A549 (cell line): Measurements from ENCODE around the gene LOXHD1. TPM values are rescaled to one million over a fixed set of nuclear protein-coding genes. Genes with fewer than 3 reads are reported as not detected.

Experiments
- ATAC-seq, 2 experiments: fragments of 200-7000 bp in 1 of 2; fragments of >200 bp in 1 of 2; cut with Nextera tagmentation in 1 of 2; cut with Tn5 transposase in 1 of 2; 3 replicates each; pipeline versions ENCODE4 v1.8.0 to v1.9.1; 2018 to 2020; ENCODE audit warnings: mild to moderate bottlenecking in 1 of 2, moderate library complexity in 1 of 2
- CTCF ChIA-PET: fragments of 300-600 bp; sonication (Branson Sonifier 250); formaldehyde crosslinking; extraction: SDS; loops from one replicate; lab custom pipeline; 2021; ENCODE audit warnings: antibody characterized with exemption, inconsistent platforms; lab: Yijun Ruan, JAX
- POLR2A ChIA-PET: fragments of 350-600 bp; formaldehyde crosslinking; extraction: SDS; loops from one replicate; lab custom pipeline; 2021; ENCODE audit warnings: antibody characterized with exemption, inconsistent platforms; lab: Yijun Ruan, JAX
- DNase-seq, 2 experiments: peaks; one replicate each; pipeline versions ENCODE4 v3.0.0 to v3.0.0-alpha.2; 2011 to 2016; ENCODE audit warnings: low read depth in 1 of 2, low spot score in 1 of 2
- FAIRE-seq: peaks from 2 replicates; lab custom pipeline; 2011; peaks lifted over from hg19 to GRCh38; lab: Jason Lieb, UNC
- H3K27ac ChIP-seq, 2 experiments: fragments of >200 bp; sonication (Bioruptor Twin); formaldehyde crosslinking; 3 replicates each; pipeline ENCODE4 v1.5.1; 2016 to 2017
- H3K4me1 ChIP-seq: fragments of >200 bp; sonication (Bioruptor Twin); formaldehyde crosslinking; 3 replicates; pipeline ENCODE4 v1.6.1; 2016
- H3K4me2 ChIP-seq: fragments of >200 bp; sonication (Bioruptor Twin); formaldehyde crosslinking; 3 replicates; pipeline ENCODE4 v1.6.1; 2016
- H3K4me3 ChIP-seq: fragments of >200 bp; sonication (Bioruptor Twin); formaldehyde crosslinking; 3 replicates; pipeline ENCODE4 v1.5.1; 2016
- H3K9me3 ChIP-seq: fragments of >200 bp; sonication (Bioruptor Twin); formaldehyde crosslinking; 3 replicates; pipeline ENCODE4 v1.6.1; 2016
- CHD4 ChIP-seq: fragments of 200-600 bp; sonication (generic); IDR thresholded peaks from 2 replicates; pipeline ENCODE4 v1.6.1; 2016; ENCODE audit warnings: antibody characterized with exemption, mild to moderate bottlenecking, borderline replicate concordance
- CTCF ChIP-seq: fragments of >200 bp; sonication (Bioruptor Twin); formaldehyde crosslinking; IDR thresholded peaks from 3 replicates; pipeline ENCODE4 v1.5.1; 2016
- EP300 ChIP-seq, 2 experiments: fragments of >200 bp; sonication (Bioruptor Twin); formaldehyde crosslinking; IDR thresholded peaks; 2 replicates in 1 of 2; 3 replicates in 1 of 2; pipeline ENCODE4 v1.6.1; 2016 to 2017
- FOSL2 ChIP-seq, 2 experiments: fragments of 450-650 bp in 1 of 2; fragments of >200 bp in 1 of 2; sonication (Bioruptor Twin) in 1 of 2; formaldehyde crosslinking; IDR thresholded peaks; 2 replicates each; pipeline versions ENCODE4 v1.5.0 to v1.6.1; 2016 to 2020; ENCODE audit warnings: mild to moderate bottlenecking in 1 of 2, moderate library complexity in 1 of 2
- HOXA7 ChIP-seq: fragments of 250-450 bp; sonication (Bioruptor Pico); IDR thresholded peaks from 2 replicates; pipeline ENCODE4 v1.5.0; 2020; ENCODE audit warnings: mild to moderate bottlenecking, moderate library complexity
- JUN ChIP-seq, 2 experiments: fragments of >200 bp; sonication (Bioruptor Twin); formaldehyde crosslinking; IDR thresholded peaks; 2 replicates in 1 of 2; 3 replicates in 1 of 2; pipeline ENCODE4 v1.6.1; 2016 to 2017
- KDM5A ChIP-seq: fragments of 200-600 bp; sonication (generic); IDR thresholded peaks from 2 replicates; pipeline ENCODE4 v1.6.1; 2016; ENCODE audit warnings: antibody characterized with exemption, mild to moderate bottlenecking
- MYC ChIP-seq: IDR thresholded peaks from 2 replicates; pipeline ENCODE4 v1.6.1; 2012; ENCODE audit warnings: mild to moderate bottlenecking, inconsistent platforms, low read length, improper control_type of control experiment, borderline replicate concordance
- NPAS2 ChIP-seq: fragments of 250-450 bp; sonication (Bioruptor Pico); IDR thresholded peaks from 2 replicates; pipeline ENCODE4 v1.8.0; 2022; ENCODE audit warnings: mild to moderate bottlenecking, moderate library complexity, borderline replicate concordance
- NR3C1 ChIP-seq: fragments of >200 bp; sonication (Bioruptor Twin); formaldehyde crosslinking; IDR thresholded peaks from 3 replicates; pipeline ENCODE4 v1.6.1; 2017
- PHF8 ChIP-seq: fragments of 200-600 bp; sonication (generic); IDR thresholded peaks from 2 replicates; pipeline ENCODE4 v1.6.1; 2016; ENCODE audit warnings: low read depth, mild to moderate bottlenecking, antibody characterized with exemption, moderate library complexity, borderline replicate concordance
- POLR2A ChIP-seq: IDR thresholded peaks from 2 replicates; pipeline ENCODE4 v1.6.1; 2012; ENCODE audit warnings: mild to moderate bottlenecking, low read length
- RAD21 ChIP-seq, 2 experiments: fragments of >200 bp in 1 of 2; sonication (Bioruptor Twin) in 1 of 2; formaldehyde crosslinking in 1 of 2; IDR thresholded peaks in 1 of 2; conservative IDR thresholded peaks in 1 of 2; 2 replicates in 1 of 2; 3 replicates in 1 of 2; pipeline ENCODE4 v1.6.1; 2012 to 2018; ENCODE audit warnings: inconsistent platforms in 1 of 2
- REST ChIP-seq: fragments of 200-600 bp; sonication (generic); IDR thresholded peaks from 2 replicates; pipeline ENCODE4 v1.6.1; 2016; ENCODE audit warnings: antibody characterized with exemption, mild to moderate bottlenecking, moderate library complexity
- ZC3H11A ChIP-seq: fragments of 450-650 bp; IDR thresholded peaks from 2 replicates; pipeline ENCODE4 v1.6.1; 2014; ENCODE audit warnings: antibody characterized with exemption, mild to moderate bottlenecking
- ZSCAN20 ChIP-seq: fragments of 250-450 bp; sonication (Bioruptor Pico); IDR thresholded peaks from 2 replicates; pipeline ENCODE4 v1.8.0; 2022; ENCODE audit warnings: mild to moderate bottlenecking, moderate library complexity
- WGBS: methylation state at CpG from one replicate; pipeline ENCODE4 v1.1.6; 2017; ENCODE audit errors: missing lambda C conversion rate; 5-methylcytosine and 5-hydroxymethylcytosine counted together
- polyA plus RNA-seq, 4 experiments: library from polyadenylated mRNA; depleted of rRNA in 3 of 4; stranded (reverse); fragments of >200 nt; fragmentation: RNase III in 1 of 4; extraction: RNeasy Plus Mini Kit Qiagen cat#74134 plus additional on column Dnase treatment in 1 of 4; gene quantifications; 2 replicates in 3 of 4; 3 replicates in 1 of 4; pipeline ENCODE4 v1.2.3, GENCODE V29; 2011 to 2017

LOXHD1 gene
- polyA plus RNA-seq, 2 of the 4 experiments (the other 2 are of a cell fraction), result not detected

- no peak for TF ChIP-seq JUN (IDR thresholded peaks at IDR 0.05)
- TF ChIP-seq NR3C1, result no peak
- no peak for TF ChIP-seq NPAS2
- no peak for TF ChIP-seq FOSL2 (IDR thresholded peaks at IDR 0.05)
- TF ChIP-seq FOSL2 (CRISPR knock-in tag; IDR thresholded peaks at IDR 0.05), result no peak
Observed at GRCh38 chr18:46428368-46428767, 228.7 kb downstream of the LOXHD1 start (continued).

GRCh38 chr18:46427216-46427995, 229.6 kb downstream of the LOXHD1 start:
- DNase-seq, result no peak
- no peak overlapping the region for H3K27ac ChIP-seq
- no peak for TF ChIP-seq ZC3H11A
- no peak for TF ChIP-seq ZSCAN20 (CRISPR knock-in tag)
- no peak for TF ChIP-seq CTCF
- TF ChIP-seq REST, result no peak
- no peak for TF ChIP-seq CHD4
- TF ChIP-seq JUN (IDR thresholded peaks at IDR 0.05), result no peak
- TF ChIP-seq PHF8, result no peak
- no peak for TF ChIP-seq HOXA7 (CRISPR knock-in tag)
- TF ChIP-seq EP300 (IDR thresholded peaks at IDR 0.05), result no peak
- no peak for TF ChIP-seq MYC
- no peak for TF ChIP-seq POLR2A
- TF ChIP-seq NR3C1, result no peak
- no peak for TF ChIP-seq RAD21 (conservative IDR thresholded peaks at IDR 0.05 in 1 of 2, IDR thresholded peaks at IDR 0.05 in 1 of 2)
- TF ChIP-seq KDM5A, result no peak
- TF ChIP-seq, all 56 proteins: peak for 0
- Histone ChIP-seq H3K4me3 (no peak overlapping the region), H3K9me3 (no peaks in the 10 kb centered on the region), H3K4me2 (no peak overlapping the region), H3K4me1 (no peaks in the 10 kb centered on the region)
- 49% methylated on average over 16 of the region's 16 CpGs for WGBS
- FAIRE-seq, result no peak
- ChIA-PET CTCF (no interaction called here), POLR2A (no interaction called here)
- no peak for ATAC-seq

Other genes starting within 250 kb of the LOXHD1 start
- not detected in 2 replicates for gene ST8SIA5, start 99.8 kb upstream of the LOXHD1 start, polyA plus RNA-seq (2011; rRNA removed)
- not detected in 3 replicates for gene ST8SIA5, start 99.8 kb upstream of the LOXHD1 start, polyA plus RNA-seq (2017; fragmentation: RNase III; extraction: RNeasy Plus Mini Kit Qiagen cat#74134 plus additional on column Dnase treatment)